Prostate gland (tissue), 2 donors: ENCODE data around the gene JAK1. TPM values are rescaled to one million over a fixed set of nuclear protein-coding genes. Genes with fewer than 3 reads are reported as not detected.

Source experiments
- DNase-seq: peaks from one replicate; pipeline ENCODE4 v3.0.0-alpha.2; 2019; ENCODE audit warnings: low spot score
- H3K27ac ChIP-seq, 2 donors: fragments of 200-600 bp; sonication (generic); 2 replicates each; pipeline ENCODE4 v1.5.1; 2017 to 2019
- H3K27me3 ChIP-seq: fragments of 200-600 bp; sonication (generic); replicated peaks from 2 replicates; pipeline ENCODE4 v1.5.1; 2019; ENCODE audit not compliant: insufficient read depth
- H3K36me3 ChIP-seq, 2 donors: fragments of 200-600 bp; sonication (generic); 1 replicate in 1 of 2; 2 replicates in 1 of 2; pipeline versions ENCODE4 v1.5.1 to v1.8.1; 2017 to 2019
- H3K4me1 ChIP-seq: fragments of 200-600 bp; sonication (generic); replicated peaks from 2 replicates; pipeline ENCODE4 v1.5.1; 2019
- H3K4me3 ChIP-seq, 2 donors: fragments of 200-600 bp; sonication (generic); 2 replicates each; pipeline ENCODE4 v1.5.1; 2017 to 2019
- H3K9me3 ChIP-seq: fragments of 200-600 bp; sonication (generic); 2 replicates; pipeline ENCODE4 v1.5.1; 2017
- CTCF ChIP-seq, 4 experiments: fragments of 200-600 bp in 2 of 4; fragments of 450-650 bp in 2 of 4; sonication (generic) in 2 of 4; IDR thresholded peaks; 1 replicate in 3 of 4; 2 replicates in 1 of 4; pipeline ENCODE4 v1.5.1; 2016 to 2019; ENCODE audit warnings: antibody characterized with exemption in 4 of 4, mild to moderate bottlenecking in 2 of 4, moderate library complexity in 2 of 4
- POLR2A ChIP-seq: fragments of 450-650 bp; IDR thresholded peaks from one replicate; pipeline ENCODE4 v1.6.1; 2016; ENCODE audit warnings: antibody characterized with exemption, mild to moderate bottlenecking
- POLR2AphosphoS5 ChIP-seq: sonication (generic); formaldehyde crosslinking; IDR thresholded peaks from one replicate; pipeline ENCODE4 v1.6.1; 2017; ENCODE audit warnings: antibody characterized with exemption
- WGBS: methylation state at CpG from one replicate; pipeline ENCODE4 v1.1.5; 2018; 5-methylcytosine and 5-hydroxymethylcytosine counted together
- intact Hi-C: fragments of 100-400 bp; cut with DNase I; formaldehyde crosslinking; loops from one replicate; pipeline ENCODE4 v1.14.2; 2022
- total RNA-seq, 2 donors: library from RNA; depleted of rRNA; stranded (reverse); fragments of >200 nt; gene quantifications; one replicate each; pipeline ENCODE4 v1.1.0, GENCODE V29; 2016

JAK1 gene
- total RNA-seq, 2 donors from 2014 or later, result 66.3 to 115 TPM

GRCh38 chr1:64956010-64956640, 10.2 kb downstream of the JAK1 start:
- Histone ChIP-seq H3K27me3 (no peaks in the 10 kb centered on the region), H3K4me1 (no peaks in the 10 kb centered on the region), H3K4me3 (no peak overlapping the region), H3K36me3 (no peaks in the 10 kb centered on the region), H3K9me3 (no peaks in the 10 kb centered on the region), H3K27ac (no peak overlapping the region)
- intact Hi-C loops, result no loop called here
- no peak for DNase-seq
- whole genome bisulfite sequencing, result 64% methylated on average over 3 of the region's 3 CpGs
- TF ChIP-seq POLR2AphosphoS5, result no peak
- TF ChIP-seq POLR2A, result no peak
- no peak for TF ChIP-seq CTCF (IDR thresholded peaks at IDR 0.05)

GRCh38 chr1:64955097-64956009, 11.0 kb downstream of the JAK1 start:
- 64% methylated on average over 14 of the region's 14 CpGs for WGBS
- H3K27me3 ChIP-seq, result no peaks in the 10 kb centered on the region
- peak; percentile 67 for TF ChIP-seq POLR2AphosphoS5
- TF ChIP-seq POLR2A, result no peak
- H3K4me3 ChIP-seq, result no peak overlapping the region
- no peaks in the 10 kb centered on the region for H3K36me3 ChIP-seq
- no peaks in the 10 kb centered on the region for H3K4me1 ChIP-seq
- peak; percentile 22 for DNase-seq
- intact Hi-C loops, result no loop called here
- no peak overlapping the region for H3K27ac ChIP-seq
- H3K9me3 ChIP-seq, result no peaks in the 10 kb centered on the region

- 71% methylated on average over 6 of the region's 6 CpGs for WGBS
- H3K36me3 ChIP-seq, result no peaks in the 10 kb centered on the region
- TF ChIP-seq CTCF (IDR thresholded peaks at IDR 0.05) (no peak), POLR2A (no peak), POLR2AphosphoS5 (no peak)
- no peak overlapping the region for H3K27ac ChIP-seq
- intact Hi-C loops, result no loop called here
- H3K9me3 ChIP-seq, result no peaks in the 10 kb centered on the region
- H3K4me1 ChIP-seq, result no peaks in the 10 kb centered on the region
- no peak overlapping the region for H3K4me3 ChIP-seq
- DNase-seq, result no peak
- no peaks in the 10 kb centered on the region for H3K27me3 ChIP-seq
Measured at GRCh38 chr1:64953241-64953640, 13.1 kb downstream of the JAK1 start.

DNA sequence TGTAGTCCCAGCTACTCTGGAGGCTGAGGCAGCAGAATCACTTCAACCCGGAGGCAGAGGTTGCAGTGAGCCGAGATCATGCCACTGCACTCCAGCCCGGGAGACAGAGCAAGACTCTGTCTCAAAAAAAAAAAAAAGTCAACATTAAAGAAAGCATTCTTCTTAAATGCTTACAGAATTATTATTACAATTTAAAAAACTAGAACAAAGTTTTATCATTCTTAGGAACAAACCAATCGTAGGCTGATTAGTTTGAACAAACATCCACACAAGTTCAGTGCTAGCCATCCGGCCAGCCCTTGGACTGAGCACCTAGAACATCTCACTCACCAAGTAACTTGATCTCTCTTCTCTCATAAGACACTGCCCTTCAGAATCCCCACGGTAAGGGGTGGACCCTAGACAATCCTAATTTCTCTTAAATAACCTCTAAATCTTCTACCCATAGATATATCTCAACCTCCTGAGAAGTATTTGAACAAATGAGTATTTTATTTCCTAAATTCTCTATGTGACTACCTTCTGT, 16.0 kb downstream of the JAK1 start:
- DNase-seq, result no peak
- intact Hi-C loops, result no loop called here

More for the DNA sequence above, 16.0 kb downstream of the JAK1 start:
- Histone ChIP-seq H3K27ac (no peak overlapping the region), H3K9me3 (no peaks in the 10 kb centered on the region), H3K27me3 (no peaks in the 10 kb centered on the region), H3K4me1 (no peaks in the 10 kb centered on the region), H3K4me3 (no peak overlapping the region), H3K36me3 (no peaks in the 10 kb centered on the region)
- whole genome bisulfite sequencing, result 75% methylated on average over 6 of the region's 6 CpGs
- TF ChIP-seq POLR2A, result no peak
- TF ChIP-seq CTCF (IDR thresholded peaks at IDR 0.05), result no peak
- TF ChIP-seq POLR2AphosphoS5, result no peak
